Measurements from ENCODE around the gene ATRN.

ATRN gene

DNA sequence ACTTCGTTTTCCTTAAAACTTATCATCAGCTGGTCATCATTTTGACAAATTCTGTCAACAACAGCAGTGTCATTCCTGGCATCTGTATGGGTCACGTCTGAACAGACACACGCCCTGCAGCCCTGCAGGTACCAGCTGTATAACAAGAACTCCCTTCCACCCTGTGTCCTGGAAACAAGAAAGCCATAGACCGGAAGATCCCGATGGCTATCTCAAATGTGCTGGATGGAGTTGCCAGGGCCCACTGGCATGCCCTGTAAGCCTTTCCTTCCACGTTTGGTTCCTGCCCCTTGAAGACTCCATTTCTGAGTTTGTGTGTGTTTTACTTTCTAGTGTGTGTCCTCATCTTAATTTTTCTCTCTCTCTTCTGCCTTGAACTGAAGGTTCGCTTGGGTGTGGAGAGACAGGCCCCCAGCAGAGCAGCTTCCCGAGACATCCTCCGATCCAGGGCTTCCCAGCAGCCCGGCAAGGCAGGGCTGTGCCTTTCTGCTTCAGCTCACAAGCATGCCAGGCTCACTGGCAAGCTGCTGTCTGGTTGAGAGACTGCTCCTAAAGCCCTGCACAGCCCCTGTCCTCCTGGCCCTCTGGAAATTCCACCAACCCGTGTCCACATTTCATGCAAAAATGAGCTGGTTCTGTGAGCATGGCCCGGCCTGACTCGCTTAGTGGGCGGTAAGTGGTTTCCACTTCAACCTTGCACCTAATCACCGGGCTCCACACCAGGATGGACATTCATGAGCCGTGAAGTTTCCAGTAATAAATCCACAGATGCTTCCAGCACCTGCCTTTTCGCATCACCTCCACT lies 183.7 kb downstream of the ATRN start:
- Histone ChIP-seq H3K27me3 (ENCODE audit: insufficient read depth, low read length) (peaks cover 16% of the 10 kb centered on the region), H3K4me3 (ENCODE audit: low read length) (no peak overlapping the region), H3K9me3 (ENCODE audit: insufficient read depth, low read depth, low read length) (no peaks in the 10 kb centered on the region), H3K9ac (ENCODE audit: low read depth, low read length) (no peak overlapping the region), H3K27ac (ENCODE audit: low read length) (no peak overlapping the region), H3K4me1 (ENCODE audit: insufficient read depth, low read length) (no peaks in the 10 kb centered on the region), H3K36me3 (ENCODE audit: insufficient read depth, low read depth, low read length) (no peaks in the 10 kb centered on the region)

DNA sequence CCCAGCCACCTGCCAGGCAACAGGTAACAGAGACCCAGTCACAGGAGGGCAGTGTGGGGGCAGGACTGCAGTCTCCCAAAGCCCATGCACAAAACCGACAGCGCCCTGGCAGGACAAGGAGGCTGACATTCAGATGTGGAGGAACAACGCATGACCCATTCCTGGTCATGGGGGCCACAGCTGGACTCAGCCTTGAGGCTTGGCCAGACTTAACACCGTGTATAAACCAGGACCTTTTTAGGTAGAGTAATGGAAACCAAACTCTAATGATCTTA lies 184.2 kb downstream of the ATRN start:
- H3K9me3 ChIP-seq (ENCODE audit: insufficient read depth, low read depth, low read length): no peaks in the 10 kb centered on the region
- peaks cover 22% of the 10 kb centered on the region for H3K27me3 ChIP-seq (ENCODE audit: insufficient read depth, low read length)
- no peak overlapping the region for H3K9ac ChIP-seq (ENCODE audit: low read depth, low read length)
- no peak overlapping the region for H3K4me3 ChIP-seq (ENCODE audit: low read length)
- H3K4me1 ChIP-seq (ENCODE audit: insufficient read depth, low read length): no peaks in the 10 kb centered on the region
- H3K27ac ChIP-seq (ENCODE audit: low read length): no peak overlapping the region
- H3K36me3 ChIP-seq (ENCODE audit: insufficient read depth, low read depth, low read length): no peaks in the 10 kb centered on the region

- H3K4me1 ChIP-seq (ENCODE audit: insufficient read depth, low read length): no peaks in the 10 kb centered on the region
- no peak overlapping the region for H3K4me3 ChIP-seq (ENCODE audit: low read length)
- no peak overlapping the region for H3K9ac ChIP-seq (ENCODE audit: low read depth, low read length)
- H3K27me3 ChIP-seq (ENCODE audit: insufficient read depth, low read length): peaks cover 53% of the 10 kb centered on the region
- H3K9me3 ChIP-seq (ENCODE audit: insufficient read depth, low read depth, low read length): no peaks in the 10 kb centered on the region
- H3K27ac ChIP-seq (ENCODE audit: low read length): no peak overlapping the region
- no peaks in the 10 kb centered on the region for H3K36me3 ChIP-seq (ENCODE audit: insufficient read depth, low read depth, low read length)
Observed at GRCh38 chr20:3658019-3658715, 187.3 kb downstream of the ATRN start.

DNA sequence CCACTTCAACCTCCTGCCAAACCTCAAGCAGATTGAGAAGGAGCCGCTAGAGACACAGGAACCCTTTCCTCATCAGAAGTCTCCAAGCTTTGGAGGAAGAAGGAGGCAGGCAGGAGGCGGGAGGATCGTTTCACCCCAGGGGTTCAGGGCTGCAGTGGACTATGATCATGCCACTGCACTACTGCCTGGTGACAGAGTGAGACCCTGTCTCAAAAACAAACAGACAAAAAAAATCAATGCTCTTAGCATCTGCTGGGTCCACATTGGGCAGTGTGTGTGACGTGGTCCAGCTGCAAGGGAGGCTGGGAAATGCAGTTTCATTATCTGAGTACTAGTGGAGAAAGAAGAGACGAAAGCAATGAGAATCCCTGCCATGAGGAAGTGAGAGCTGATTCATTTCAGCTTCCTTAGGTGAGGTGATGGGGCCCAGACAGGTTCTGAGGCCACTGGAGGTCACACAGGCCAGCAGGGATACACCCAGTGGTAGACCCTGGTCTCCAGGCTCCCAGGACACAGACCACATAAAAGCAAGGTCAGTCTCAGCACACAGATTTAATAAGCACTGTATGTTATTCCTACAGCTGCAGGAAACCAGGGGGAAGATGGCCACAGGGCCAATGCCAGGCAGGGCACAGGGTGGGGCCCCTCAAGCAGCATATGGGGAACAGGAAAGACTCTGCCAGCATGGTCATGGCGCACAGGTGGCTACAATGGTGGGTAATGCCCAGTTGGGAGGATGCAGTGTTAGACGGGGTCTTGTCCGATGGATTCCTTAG lies 188.1 kb downstream of the ATRN start:
- no peak overlapping the region for H3K4me3 ChIP-seq (ENCODE audit: low read length)
- H3K9ac ChIP-seq (ENCODE audit: low read depth, low read length): no peak overlapping the region
- H3K4me1 ChIP-seq (ENCODE audit: insufficient read depth, low read length): no peaks in the 10 kb centered on the region
- no peaks in the 10 kb centered on the region for H3K9me3 ChIP-seq (ENCODE audit: insufficient read depth, low read depth, low read length)
- no peaks in the 10 kb centered on the region for H3K36me3 ChIP-seq (ENCODE audit: insufficient read depth, low read depth, low read length)
- peaks cover 60% of the 10 kb centered on the region for H3K27me3 ChIP-seq (ENCODE audit: insufficient read depth, low read length)
- H3K27ac ChIP-seq (ENCODE audit: low read length): no peak overlapping the region

- H3K27me3 ChIP-seq (ENCODE audit: insufficient read depth, low read length): peaks cover 64% of the 10 kb centered on the region
- H3K36me3 ChIP-seq (ENCODE audit: insufficient read depth, low read depth, low read length): no peaks in the 10 kb centered on the region
- H3K9me3 ChIP-seq (ENCODE audit: insufficient read depth, low read depth, low read length): no peaks in the 10 kb centered on the region
- H3K27ac ChIP-seq (ENCODE audit: low read length): no peak overlapping the region
- no peak overlapping the region for H3K9ac ChIP-seq (ENCODE audit: low read depth, low read length)
- no peak overlapping the region for H3K4me3 ChIP-seq (ENCODE audit: low read length)
- H3K4me1 ChIP-seq (ENCODE audit: insufficient read depth, low read length): no peaks in the 10 kb centered on the region
Observed at GRCh38 chr20:3659492-3660261, 188.9 kb downstream of the ATRN start.

DNA sequence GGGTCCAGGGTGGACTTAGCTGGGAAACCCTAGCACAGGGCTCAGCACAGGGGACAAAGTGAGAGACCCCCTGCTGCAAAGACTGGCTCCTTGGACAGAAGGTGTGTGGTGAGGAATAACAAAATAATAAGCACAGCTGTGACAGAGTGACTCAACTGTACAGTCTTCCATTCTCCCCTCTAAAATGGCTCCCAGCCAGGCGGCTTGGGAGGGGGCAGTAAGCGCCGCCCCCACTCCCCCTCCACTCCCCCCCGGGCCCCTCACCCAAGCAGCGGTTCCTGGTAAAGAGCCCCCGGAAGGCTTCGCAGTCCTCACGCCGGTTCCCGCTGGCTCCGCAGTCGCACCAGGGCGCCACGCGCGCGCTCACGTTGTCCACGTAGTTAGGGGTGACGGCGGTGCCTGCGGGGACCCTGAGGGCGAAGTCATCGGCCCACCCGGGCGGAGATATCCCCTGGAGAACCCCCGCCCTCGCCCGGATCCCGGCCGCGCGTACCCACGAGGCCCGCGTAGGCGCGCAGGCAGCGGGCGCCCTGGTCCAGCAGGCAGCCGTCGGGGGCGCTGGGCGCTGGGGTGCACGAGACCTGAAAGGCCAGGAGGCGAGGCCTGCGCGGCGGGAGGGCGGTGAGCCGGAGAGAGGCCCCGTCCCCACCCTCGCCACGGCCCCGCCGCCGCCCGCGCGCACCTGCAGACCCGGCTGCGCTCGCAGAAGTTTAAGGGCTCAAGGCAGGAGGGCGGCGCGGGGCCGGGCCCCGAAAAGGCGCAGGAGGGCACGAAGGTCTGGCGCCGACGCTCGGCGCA lies 189.6 kb downstream of the ATRN start:
- no peaks in the 10 kb centered on the region for H3K4me1 ChIP-seq (ENCODE audit: insufficient read depth, low read length)

GRCh38 chr20:3661060-3661813 lies 190.4 kb downstream of the ATRN start:
- Histone ChIP-seq H3K4me3 (ENCODE audit: low read length) (no peak overlapping the region; the same call in 1 of the 2 replicates), H3K27ac (ENCODE audit: low read length) (no peak overlapping the region), H3K27me3 (ENCODE audit: insufficient read depth, low read length) (peaks cover 64% of the 10 kb centered on the region), H3K36me3 (ENCODE audit: insufficient read depth, low read depth, low read length) (no peaks in the 10 kb centered on the region), H3K9ac (ENCODE audit: low read depth, low read length) (no peak overlapping the region), H3K4me1 (ENCODE audit: insufficient read depth, low read length) (no peaks in the 10 kb centered on the region), H3K9me3 (ENCODE audit: insufficient read depth, low read depth, low read length) (no peaks in the 10 kb centered on the region)

More for the DNA sequence above, 189.6 kb downstream of the ATRN start:
- Histone ChIP-seq H3K4me3 (ENCODE audit: low read length) (no peak overlapping the region; the same call in 1 of the 2 replicates), H3K27ac (ENCODE audit: low read length) (no peak overlapping the region), H3K9me3 (ENCODE audit: insufficient read depth, low read depth, low read length) (no peaks in the 10 kb centered on the region), H3K36me3 (ENCODE audit: insufficient read depth, low read depth, low read length) (no peaks in the 10 kb centered on the region), H3K27me3 (ENCODE audit: insufficient read depth, low read length) (peaks cover 64% of the 10 kb centered on the region), H3K9ac (ENCODE audit: low read depth, low read length) (no peak overlapping the region)

- Histone ChIP-seq H3K4me3 (ENCODE audit: low read length) (no peak overlapping the region), H3K27ac (ENCODE audit: low read length) (no peak overlapping the region), H3K36me3 (ENCODE audit: insufficient read depth, low read depth, low read length) (no peaks in the 10 kb centered on the region), H3K4me1 (ENCODE audit: insufficient read depth, low read length) (no peaks in the 10 kb centered on the region), H3K27me3 (ENCODE audit: insufficient read depth, low read length) (peaks cover 64% of the 10 kb centered on the region), H3K9ac (ENCODE audit: low read depth, low read length) (no peak overlapping the region), H3K9me3 (ENCODE audit: insufficient read depth, low read depth, low read length) (no peaks in the 10 kb centered on the region)
Observed at GRCh38 chr20:3661814-3662665, 191.2 kb downstream of the ATRN start.

DNA sequence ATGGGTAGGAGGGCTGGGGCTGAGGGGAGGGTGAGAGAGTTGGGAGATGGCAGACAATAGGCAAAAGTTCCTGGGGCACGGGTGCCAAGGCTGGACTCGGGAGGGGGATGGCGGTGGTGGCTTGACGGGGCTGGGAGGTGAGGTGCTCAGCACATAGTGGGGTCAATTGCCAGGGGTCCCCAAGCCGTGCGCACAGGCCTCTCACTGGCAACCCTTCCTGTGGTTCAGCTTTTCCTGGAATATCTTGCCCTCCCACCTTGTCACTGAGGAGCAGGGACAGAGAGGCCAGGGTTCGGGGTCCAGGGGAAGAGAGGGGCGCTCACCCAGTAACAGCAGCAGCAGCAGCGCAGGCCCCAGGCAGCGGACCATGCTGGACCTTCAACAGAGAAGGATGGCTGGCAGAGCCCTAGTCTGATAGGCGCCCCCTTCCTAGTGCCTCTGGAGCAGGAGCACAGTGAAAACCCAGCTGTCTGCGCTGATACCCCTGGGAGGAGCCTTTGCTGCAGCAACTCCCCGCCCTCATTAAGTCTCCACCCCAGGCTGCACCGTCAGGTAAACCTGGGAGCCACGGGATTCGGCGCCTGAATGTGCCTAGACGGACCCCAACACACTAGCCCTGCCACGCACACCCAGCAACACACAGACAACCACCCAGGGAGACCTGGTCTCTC lies 192.3 kb downstream of the ATRN start, which contains the start of gene GFRA4:
Gene GFRA4 (minus strand): TSS at position 369 of the 671 bp plus-strand sequence. CDS start 0 bp downstream, at position 369.
- Histone ChIP-seq H3K36me3 (ENCODE audit: insufficient read depth, low read depth, low read length) (no peaks in the 10 kb centered on the region), H3K27me3 (ENCODE audit: insufficient read depth, low read length) (peaks cover 61% of the 10 kb centered on the region), H3K27ac (ENCODE audit: low read length) (no peak within 1 kb of the TSS), H3K9me3 (ENCODE audit: insufficient read depth, low read depth, low read length) (no peaks in the 10 kb centered on the region), H3K9ac (ENCODE audit: low read depth, low read length) (no peak within 1 kb of the TSS), H3K4me3 (ENCODE audit: low read length) (no peak within 1 kb of the TSS), H3K4me1 (ENCODE audit: insufficient read depth, low read length) (0 out of 2 replicates have a peak, but pooled peaks cover 2% of the 10 kb centered on the region)
